SHP77 (cell line): ENCODE measurements around the gene NUDT13.
A peak's percentile ranks its signal among the peaks of the same experiment; 100 is the strongest.

Source experiments
- DNase-seq, 2 experiments: peaks; one replicate each; lab custom pipeline; 2025; lab: John Stamatoyannopoulos, UW

The NUDT13 gene

DNA sequence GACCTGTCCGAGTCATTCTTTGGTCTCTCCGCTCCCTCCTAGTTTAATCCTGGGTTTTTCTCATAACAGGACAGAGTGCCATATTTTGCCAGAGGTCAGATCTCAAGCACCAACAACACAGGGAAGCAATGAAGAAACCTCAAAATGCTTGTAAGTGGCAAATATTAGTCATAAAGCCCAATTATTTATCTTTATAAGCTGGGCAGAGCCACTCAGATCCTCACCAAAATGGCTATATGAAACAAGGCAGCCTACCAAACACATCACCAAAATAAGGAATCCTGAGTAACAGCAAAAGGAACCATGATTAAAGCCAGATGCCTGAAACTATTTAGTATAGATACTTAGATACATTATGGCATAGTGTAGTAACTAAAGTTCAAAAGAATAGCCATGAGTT, 52.8 kb downstream of the NUDT13 start:
- no peak for DNase-seq

DNA sequence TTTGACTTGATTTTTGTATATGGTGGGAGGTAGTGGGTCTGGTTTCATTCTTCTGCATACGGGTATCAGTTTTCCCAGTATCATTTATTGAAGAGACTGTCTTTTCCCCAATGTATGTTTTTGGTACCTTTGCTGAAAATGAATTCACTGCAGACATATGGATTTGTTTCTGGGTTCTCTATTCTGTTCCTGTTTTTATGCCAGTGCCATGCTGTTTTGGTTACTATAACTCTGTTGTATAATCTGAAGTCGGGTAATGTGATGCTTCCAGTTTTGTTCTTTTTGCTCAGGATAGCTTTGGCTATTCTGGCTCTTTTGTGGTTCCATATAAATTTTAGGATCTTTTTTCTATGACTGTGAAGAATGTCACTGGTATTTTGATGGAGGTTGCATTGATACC, 56.7 kb downstream of the NUDT13 start:
- no peak for DNase-seq

- DNase-seq = no peak
Observed at GRCh38 chr10:73167458-73167782, 57.2 kb downstream of the NUDT13 start.

- peak; percentile 77 to 82 for DNase-seq
Observed at GRCh38 chr10:73167783-73168464, 57.7 kb downstream of the NUDT13 start, which contains the start of the genes ECD and FAM149B1. Gene ECD, minus strand, starts transcription at chr10:73168008. Its CDS starts 4,071 bp downstream, at chr10:73163937. Gene FAM149B1, plus strand, starts transcription at chr10:73168119. Its CDS starts 221 bp downstream, at chr10:73168340.

DNA sequence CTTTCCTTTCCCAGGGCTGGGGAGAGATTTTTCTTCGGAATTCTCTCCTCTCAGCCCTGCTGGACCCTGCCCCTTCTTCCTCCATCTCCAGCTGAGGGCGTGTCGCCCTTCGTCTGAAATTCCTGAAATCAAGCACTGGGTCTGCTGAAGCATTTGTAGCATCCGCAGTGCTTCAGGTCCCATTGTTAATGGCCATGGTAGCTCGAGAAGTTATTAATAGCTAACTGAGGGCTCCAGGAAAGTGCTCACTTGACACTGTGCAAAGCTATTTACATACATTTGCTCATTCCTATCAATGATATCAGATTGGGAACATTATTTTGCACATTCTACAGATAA, 58.2 kb downstream of the NUDT13 start:
- peak in 1 of 2 experiments; percentile 16 for DNase-seq

DNA sequence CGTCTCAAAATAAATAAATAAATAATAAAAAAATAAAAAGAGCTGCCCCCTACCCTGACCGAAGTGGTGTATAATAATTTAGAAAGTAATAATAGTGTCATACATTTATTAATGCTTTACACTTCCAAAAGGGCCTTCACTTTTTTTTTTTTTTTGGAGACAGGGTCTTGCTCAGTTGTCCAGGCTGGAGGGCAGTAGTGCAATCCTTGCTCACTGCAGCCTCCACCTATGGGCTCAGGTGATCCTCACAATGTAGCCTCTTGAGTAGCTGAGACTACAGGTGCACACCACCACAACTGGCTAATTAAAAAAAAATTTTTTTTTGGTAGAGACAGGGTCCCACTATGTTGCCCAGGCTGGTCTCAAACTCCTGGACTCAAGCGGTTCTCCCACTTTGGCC, 59.1 kb downstream of the NUDT13 start:
- DNase-seq = no peak

DNA sequence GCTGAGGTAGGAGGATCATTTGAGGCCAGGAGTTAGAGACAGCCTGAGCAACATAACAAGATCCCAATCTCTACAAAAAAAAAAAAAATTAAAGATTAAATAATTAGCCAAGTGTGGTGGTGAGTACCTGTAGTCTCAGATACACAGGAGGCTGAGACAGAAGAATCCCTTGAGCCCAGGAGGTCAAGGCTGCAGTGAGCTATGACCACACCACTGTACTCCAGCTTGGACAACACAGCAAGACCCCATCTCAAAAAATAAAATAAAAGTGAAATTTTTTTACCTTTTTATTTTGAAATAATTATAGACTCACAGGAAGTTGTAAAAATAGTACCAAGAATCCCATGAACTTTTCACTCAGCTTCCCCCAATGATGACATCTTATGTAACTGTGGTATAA, 62.6 kb downstream of the NUDT13 start:
- DNase-seq = no peak

- DNase-seq = no peak
Observed at GRCh38 chr10:73174148-73174925, 64.1 kb downstream of the NUDT13 start.
